Breast epithelium (tissue), 4 donors: ENCODE results near the gene ZNF407. TPM values are rescaled to one million over a fixed set of nuclear protein-coding genes. Genes with fewer than 3 reads are reported as not detected.
"Not testable (repeated sequence)": the region's sequence is repeated elsewhere in the genome, so short reads cannot be mapped to it uniquely, and the experiment has no call there.

Experiments
- DNase-seq, 2 donors: peaks; one replicate each; pipeline ENCODE4 v3.0.0-alpha.2; 2019; ENCODE audit warnings: low spot score in 2 of 2
- H3K27ac ChIP-seq, 2 donors: fragments of 200-600 bp; sonication (generic) in 1 of 2; one replicate each; pipeline ENCODE4 v1.5.1; 2016 to 2019; ENCODE audit warnings: mild to moderate bottlenecking in 1 of 2
- H3K27me3 ChIP-seq, 2 donors: fragments of 200-600 bp; sonication (generic) in 1 of 2; one replicate each; pipeline versions ENCODE4 v1.5.1 to v1.6.0; 2017 to 2019; ENCODE audit warnings: control low read depth in 1 of 2, mild to moderate bottlenecking in 1 of 2
- H3K36me3 ChIP-seq: fragments of 200-600 bp; one replicate; pipeline ENCODE4 v1.5.1; 2019
- H3K4me1 ChIP-seq, 2 donors: fragments of 200-600 bp; sonication (generic); one replicate each; pipeline ENCODE4 v1.5.1; 2016 to 2019; ENCODE audit warnings: control low read depth in 1 of 2
- H3K4me3 ChIP-seq, 3 donors: fragments of 200-600 bp; sonication (generic); 1 replicate in 2 of 3; 2 replicates in 1 of 3; pipeline ENCODE4 v1.5.1; 2016 to 2019; ENCODE audit warnings: mild to moderate bottlenecking in 3 of 3, moderate library complexity in 2 of 3
- H3K9me3 ChIP-seq, 2 donors: fragments of 200-600 bp; sonication (generic) in 1 of 2; one replicate each; pipeline ENCODE4 v1.5.1; 2016 to 2019; ENCODE audit warnings: control low read depth in 1 of 2
- CTCF ChIP-seq, 3 donors: fragments of 450-650 bp; IDR thresholded peaks; one replicate each; pipeline ENCODE4 v1.5.1; 2016 to 2017; ENCODE audit warnings: antibody characterized with exemption in 3 of 3, mild to moderate bottlenecking in 3 of 3, moderate library complexity in 3 of 3
- POLR2A ChIP-seq: fragments of 450-650 bp; IDR thresholded peaks from one replicate; pipeline ENCODE4 v1.6.1; 2016; ENCODE audit warnings: antibody characterized with exemption, mild to moderate bottlenecking, moderate library complexity
- POLR2AphosphoS5 ChIP-seq, 3 donors: sonication (generic); formaldehyde crosslinking; IDR thresholded peaks; one replicate each; pipeline ENCODE4 v1.6.1; 2017; ENCODE audit warnings: antibody characterized with exemption in 3 of 3
- intact Hi-C: fragments of 100-400 bp; cut with DNase I; formaldehyde crosslinking; loops from one replicate; pipeline ENCODE4 v1.15.1; 2023; ENCODE audit warnings: low total_unique reads
- total RNA-seq, 3 donors: library from RNA; depleted of rRNA; stranded (reverse); fragments of >200 nt; gene quantifications; one replicate each; pipeline ENCODE4 v1.1.0, GENCODE V29; 2016

The ZNF407 gene
- total RNA-seq, 3 donors from 2014 or later, result 14.9 to 30.1 (median 22.3) TPM

GRCh38 chr18:75097491-75098225 is 500.0 kb downstream of the ZNF407 start:
- no peak for TF ChIP-seq POLR2A
- TF ChIP-seq CTCF (IDR thresholded peaks at IDR 0.05), result no peak
- no peak for TF ChIP-seq POLR2AphosphoS5 (IDR thresholded peaks at IDR 0.05)
- H3K4me3 ChIP-seq, result no peak overlapping the region
- H3K9me3 ChIP-seq, result peaks cover 7 to 8% of the 10 kb centered on the region in 2 donors
- peak in 1 of 2 donors; percentile 2 for DNase-seq
- H3K36me3 ChIP-seq, result no peaks in the 10 kb centered on the region
- H3K27ac ChIP-seq, result no peak overlapping the region
- intact Hi-C loops, result no loop called here
- H3K4me1 ChIP-seq, result no peaks in the 10 kb centered on the region
- no peaks in the 10 kb centered on the region for H3K27me3 ChIP-seq

- TF ChIP-seq POLR2AphosphoS5 (IDR thresholded peaks at IDR 0.05) (no peak), CTCF (IDR thresholded peaks at IDR 0.05) (no peak), POLR2A (no peak)
- DNase-seq, result no peak
- Histone ChIP-seq H3K9me3 (peaks cover 2 to 7% of the 10 kb centered on the region in 2 donors), H3K27me3 (no peaks in the 10 kb centered on the region), H3K36me3 (no peaks in the 10 kb centered on the region), H3K4me1 (no peaks in the 10 kb centered on the region), H3K27ac (no peak overlapping the region), H3K4me3 (no peak overlapping the region)
- intact Hi-C loops, result no loop called here
Measured at GRCh38 chr18:75100832-75101630, 503.4 kb downstream of the ZNF407 start.

GRCh38 chr18:75101916-75102315 is 504.2 kb downstream of the ZNF407 start:
- H3K27ac ChIP-seq, result no peak overlapping the region
- no peak for TF ChIP-seq POLR2A
- TF ChIP-seq CTCF (IDR thresholded peaks at IDR 0.05), result no peak
- no peak for TF ChIP-seq POLR2AphosphoS5 (IDR thresholded peaks at IDR 0.05)
- H3K36me3 ChIP-seq, result no peaks in the 10 kb centered on the region
- intact Hi-C loops, result no loop called here
- no peaks in the 10 kb centered on the region for H3K4me1 ChIP-seq
- no peaks in the 10 kb centered on the region for H3K27me3 ChIP-seq
- H3K4me3 ChIP-seq, result no peak overlapping the region
- no peak for DNase-seq
- H3K9me3 ChIP-seq, result peaks cover 0 to 7% of the 10 kb centered on the region in 2 donors

GRCh38 chr18:75104029-75104428 is 506.4 kb downstream of the ZNF407 start:
- H3K4me3 ChIP-seq, intact Hi-C loops, H3K27ac ChIP-seq, H3K36me3 ChIP-seq, DNase-seq, H3K4me1 ChIP-seq, H3K27me3 ChIP-seq, H3K9me3 ChIP-seq: not testable (repeated sequence)

GRCh38 chr18:75104483-75104882 is 506.8 kb downstream of the ZNF407 start:
- H3K27ac ChIP-seq, result no peak overlapping the region
- no peak for DNase-seq
- no peaks in the 10 kb centered on the region for H3K4me1 ChIP-seq
- no peaks in the 10 kb centered on the region for H3K36me3 ChIP-seq
- intact Hi-C loops, result no loop called here
- H3K9me3 ChIP-seq, result peaks cover 0 to 7% of the 10 kb centered on the region in 2 donors
- no peak overlapping the region for H3K4me3 ChIP-seq
- TF ChIP-seq CTCF (IDR thresholded peaks at IDR 0.05) (no peak), POLR2A (no peak)
- peaks cover 0 to 4% of the 10 kb centered on the region in 2 donors for H3K27me3 ChIP-seq
